ENCODE results near the gene PDE6B.

The PDE6B gene

DNA sequence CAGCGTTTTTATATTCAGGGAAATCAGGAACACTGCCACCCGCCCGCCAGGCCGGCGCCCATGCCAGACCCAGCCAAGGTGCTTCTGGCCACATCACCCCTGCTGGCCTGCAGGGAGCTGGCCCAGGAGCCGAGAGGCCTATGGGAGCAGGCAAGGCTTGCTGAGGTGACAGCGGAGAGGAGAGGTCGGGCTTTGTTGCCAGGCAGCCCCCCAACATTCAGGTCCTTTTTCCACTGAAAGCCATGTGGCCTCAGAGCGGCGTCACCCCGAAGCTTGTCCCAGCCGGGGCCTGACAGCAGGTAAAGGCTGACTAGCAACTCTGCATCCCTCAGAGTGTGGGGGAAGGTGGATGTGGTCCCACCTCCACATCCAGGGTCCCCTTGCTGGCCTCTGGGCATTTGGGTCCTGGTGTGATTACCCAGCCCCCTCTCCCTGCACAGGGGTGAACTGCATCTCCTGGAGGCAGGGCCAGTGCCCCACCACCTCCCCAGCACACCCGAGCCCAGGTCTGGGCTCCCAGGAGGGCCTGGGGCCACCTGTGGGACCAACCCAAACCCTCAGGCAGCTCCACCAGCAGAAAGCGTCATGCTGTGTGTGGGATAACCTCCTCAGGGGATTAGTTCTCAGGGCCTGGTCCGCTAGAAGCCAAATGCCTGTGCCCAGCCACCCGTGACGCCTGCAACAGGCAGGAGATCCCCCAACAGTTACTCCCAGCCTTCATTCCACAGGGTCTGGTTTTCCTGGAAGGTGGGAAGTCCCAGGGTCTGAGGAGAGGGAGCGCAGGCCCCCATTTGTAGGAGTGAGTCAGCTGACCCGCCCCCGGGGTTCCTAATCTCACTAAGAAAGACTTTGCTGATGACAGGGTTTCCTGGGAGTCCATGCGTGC lies at the start of gene PDE6B:
PDE6B (plus strand) TSS at position 869 of the 886 bp plus-strand sequence. CDS start 54 bp downstream, outside the sequence.
- H3K4me2 ChIP-seq, result peak within 1 kb of the TSS; percentile 65
- H3K9ac ChIP-seq, result no peak within 1 kb of the TSS
- peaks cover 51% of the 10 kb centered on the region for H3K4me1 ChIP-seq
- no peak within 1 kb of the TSS for H3K4me3 ChIP-seq
- no peaks in the 10 kb centered on the region for H3K27me3 ChIP-seq
- no peak for TF ChIP-seq Cebpa-rat (IDR thresholded peaks at IDR 0.05)
- H3K9me3 ChIP-seq, result no peaks in the 10 kb centered on the region
- no peaks in the 10 kb centered on the region for H3K36me3 ChIP-seq
- H3K27ac ChIP-seq, result peak within 1 kb of the TSS; percentile 35; the same call in 1 of the 2 replicates
- no peaks in the 10 kb centered on the region for H4K20me1 ChIP-seq

- H3K9me3 ChIP-seq, result peaks cover 65% of the 10 kb centered on the region
- H3K27ac ChIP-seq, result no peak within 1 kb of the TSS
- no peak within 1 kb of the TSS for H3K4me3 ChIP-seq
Observed at GRCh38 chr4:576245-576821, 49.0 kb upstream of the PDE6B start, which contains the start of gene TMEM271. TSS of gene TMEM271 (minus strand) at chr4:576295. CDS start at chr4:576062, 233 bp downstream.

DNA sequence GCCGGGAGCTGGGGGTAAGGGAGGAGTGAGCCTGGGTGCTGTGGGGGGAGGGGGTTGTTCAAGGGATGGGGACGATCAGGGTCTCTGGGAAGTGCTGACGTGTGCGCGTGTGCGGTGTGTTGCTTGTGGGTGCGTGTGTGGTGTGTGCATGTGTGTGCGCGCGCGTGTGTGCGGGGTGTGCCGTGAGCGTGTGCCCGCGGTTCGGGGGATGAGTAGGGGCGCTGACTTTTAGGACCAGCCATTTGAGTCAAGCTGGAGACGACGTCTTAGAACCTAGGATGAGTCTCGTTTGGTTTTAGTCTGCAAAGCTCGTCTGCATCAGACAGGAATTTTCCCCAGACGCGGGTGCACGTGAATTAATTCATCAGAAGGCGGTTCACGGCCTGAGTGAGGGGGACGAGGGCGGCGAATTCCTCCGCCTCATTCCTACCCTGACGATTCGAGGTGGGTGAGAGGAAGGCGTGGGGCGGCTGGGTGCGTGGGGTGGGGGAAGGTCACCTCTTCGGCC lies 48.3 kb upstream of the PDE6B start:
- TF ChIP-seq Cebpa-rat (IDR thresholded peaks at IDR 0.05), result no peak
- Histone ChIP-seq H3K4me1 (no peaks in the 10 kb centered on the region), H3K36me3 (no peaks in the 10 kb centered on the region), H3K4me2 (no peak overlapping the region), H3K9ac (no peak overlapping the region), H3K27me3 (no peaks in the 10 kb centered on the region), H3K4me3 (no peak overlapping the region), H3K9me3 (peaks cover 64% of the 10 kb centered on the region), H4K20me1 (no peaks in the 10 kb centered on the region), H3K27ac (no peak overlapping the region)

More at GRCh38 chr4:576245-576821, 49.0 kb upstream of the PDE6B start, which contains the start of gene TMEM271:
- Histone ChIP-seq H3K4me2 (no peak within 1 kb of the TSS), H3K4me1 (no peaks in the 10 kb centered on the region), H3K36me3 (no peaks in the 10 kb centered on the region), H3K27me3 (no peaks in the 10 kb centered on the region), H4K20me1 (no peaks in the 10 kb centered on the region), H3K9ac (no peak within 1 kb of the TSS)
- TF ChIP-seq Cebpa-rat (IDR thresholded peaks at IDR 0.05), result no peak

DNA sequence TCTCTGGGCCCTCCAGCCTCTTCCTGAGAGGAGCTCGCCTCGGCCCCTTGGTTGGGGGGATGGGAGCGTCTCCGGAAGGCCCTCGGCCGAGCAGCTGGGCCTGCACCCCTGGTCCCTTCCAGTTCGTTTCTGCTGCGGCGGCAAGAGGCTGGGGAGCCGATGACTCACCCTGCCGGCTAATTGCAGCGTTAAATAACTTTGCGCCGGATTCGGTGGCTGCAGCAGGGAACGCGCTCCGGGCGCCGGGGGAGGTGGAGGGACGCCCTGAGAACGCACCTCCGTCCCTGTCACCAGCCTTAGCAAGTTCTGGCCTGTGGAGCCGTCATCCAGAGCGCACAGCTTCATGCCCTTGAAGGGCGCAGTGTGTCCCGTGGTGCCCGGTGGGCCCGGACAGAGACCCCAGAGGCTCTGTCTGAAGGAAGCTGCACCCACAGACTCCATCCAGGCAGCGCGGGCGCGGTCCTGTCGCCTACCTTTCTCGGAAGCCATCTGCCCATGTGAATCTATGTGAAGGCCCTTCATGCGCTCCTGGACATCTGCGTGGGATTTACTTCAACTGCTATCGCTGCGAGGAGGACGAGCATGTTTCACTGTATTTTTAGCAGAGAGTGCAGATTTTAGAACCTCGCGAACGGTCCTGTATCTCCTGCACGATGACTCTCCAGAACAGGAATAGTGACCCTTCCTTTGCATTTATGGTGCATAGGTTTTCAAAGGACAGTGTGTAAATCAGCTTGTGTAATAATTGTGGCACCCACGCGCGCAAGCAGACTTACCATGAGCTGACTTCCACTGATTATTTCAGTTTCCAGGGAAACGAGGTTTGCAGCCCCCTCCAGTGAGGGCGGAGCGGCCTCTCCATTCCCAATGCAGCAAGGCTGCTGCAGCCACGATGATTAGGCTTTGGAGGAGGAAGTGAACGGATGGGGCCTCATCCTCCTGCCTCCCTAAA lies 47.6 kb upstream of the PDE6B start:
- no peak for TF ChIP-seq Cebpa-rat (IDR thresholded peaks at IDR 0.05)
- Histone ChIP-seq H4K20me1 (no peaks in the 10 kb centered on the region), H3K27ac (no peak overlapping the region), H3K36me3 (no peaks in the 10 kb centered on the region), H3K27me3 (no peaks in the 10 kb centered on the region), H3K4me1 (no peaks in the 10 kb centered on the region), H3K4me3 (no peak overlapping the region), H3K4me2 (no peak overlapping the region), H3K9me3 (peaks cover 60% of the 10 kb centered on the region), H3K9ac (no peak overlapping the region)

DNA sequence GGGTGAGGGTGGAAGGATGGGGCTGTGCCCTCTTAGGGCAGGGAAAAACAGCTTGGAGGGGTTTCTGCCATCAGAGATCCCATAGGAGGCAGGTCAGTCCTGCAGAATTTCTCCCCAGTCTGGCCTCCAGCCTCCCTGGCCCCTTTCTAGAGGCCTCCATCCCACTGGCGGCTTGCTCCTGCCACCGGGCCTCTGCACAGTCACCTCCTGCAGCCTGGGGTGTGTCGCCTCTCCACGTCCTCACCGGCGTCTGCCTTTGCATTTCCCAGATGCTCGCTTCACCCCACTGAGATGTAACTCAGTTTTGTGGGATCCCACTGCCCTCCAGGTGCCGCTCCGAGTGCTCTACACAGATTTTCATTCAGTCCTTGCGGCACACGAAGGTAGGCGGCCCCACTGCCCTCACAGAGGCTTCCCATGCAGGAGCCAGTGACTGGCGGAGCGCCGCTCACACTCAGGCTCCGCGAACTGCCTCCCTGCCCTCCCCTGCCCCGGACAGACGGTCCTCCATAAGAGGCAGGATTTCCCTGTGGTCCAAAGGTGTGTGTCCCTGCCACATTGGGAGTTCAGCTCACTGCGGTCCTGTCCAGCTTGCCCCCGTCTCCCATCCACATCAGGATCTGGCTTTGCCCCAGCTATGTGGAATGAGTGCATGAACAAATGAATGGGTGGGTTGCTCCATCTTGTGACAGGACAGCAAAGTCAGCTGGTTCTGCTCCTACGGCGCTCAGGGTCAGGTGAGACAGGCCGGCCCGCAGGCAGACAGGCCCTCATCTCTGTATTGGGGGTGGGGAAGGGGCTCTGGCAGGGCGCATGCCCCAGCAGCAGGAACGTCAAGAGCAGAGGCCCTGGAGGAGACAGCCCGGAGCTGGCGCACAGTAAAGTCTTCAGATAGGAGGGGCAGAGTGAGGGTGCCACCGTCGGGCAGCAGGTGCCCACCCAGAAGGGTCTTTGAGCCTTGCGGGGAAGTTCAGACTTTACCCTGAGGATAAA lies 46.6 kb upstream of the PDE6B start:
- no peaks in the 10 kb centered on the region for H3K36me3 ChIP-seq
- no peaks in the 10 kb centered on the region for H3K4me1 ChIP-seq
- no peak overlapping the region for H3K27ac ChIP-seq
- no peak overlapping the region for H3K4me3 ChIP-seq
- H3K4me2 ChIP-seq, result no peak overlapping the region; the same call in 1 of the 2 replicates
- no peaks in the 10 kb centered on the region for H3K27me3 ChIP-seq
- H4K20me1 ChIP-seq, result no peaks in the 10 kb centered on the region
- peaks cover 58% of the 10 kb centered on the region for H3K9me3 ChIP-seq
- TF ChIP-seq Cebpa-rat (IDR thresholded peaks at IDR 0.05), result no peak
- H3K9ac ChIP-seq, result no peak overlapping the region

GRCh38 chr4:579543-580175 lies 45.7 kb upstream of the PDE6B start:
- Histone ChIP-seq H3K4me3 (no peak overlapping the region), H4K20me1 (no peaks in the 10 kb centered on the region), H3K27ac (no peak overlapping the region), H3K4me1 (no peaks in the 10 kb centered on the region), H3K9me3 (peaks cover 59% of the 10 kb centered on the region), H3K9ac (no peak overlapping the region), H3K27me3 (no peaks in the 10 kb centered on the region), H3K36me3 (no peaks in the 10 kb centered on the region), H3K4me2 (no peak overlapping the region; the same call in 1 of the 2 replicates)
- TF ChIP-seq Cebpa-rat (IDR thresholded peaks at IDR 0.05), result no peak

DNA sequence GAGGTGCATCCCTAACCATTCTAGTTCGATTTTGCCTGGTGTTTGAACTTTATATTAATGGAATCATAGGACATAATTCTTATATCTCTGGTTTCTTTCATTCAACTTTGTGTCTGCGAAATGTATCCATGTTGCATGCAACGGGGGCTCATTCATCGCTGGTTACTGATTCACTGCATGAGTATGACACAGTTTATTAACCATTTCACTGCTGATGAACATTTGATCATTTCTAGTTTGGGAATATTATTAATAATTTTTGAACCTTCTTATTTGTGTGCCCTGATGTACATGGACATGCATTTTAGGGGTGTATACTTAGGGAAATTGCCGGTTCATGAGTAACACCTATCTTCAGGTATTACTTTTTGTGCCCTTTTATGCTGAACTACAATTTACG lies 44.2 kb upstream of the PDE6B start:
- TF ChIP-seq Cebpa-rat (IDR thresholded peaks at IDR 0.05), result no peak
- H3K4me3 ChIP-seq, result no peak overlapping the region
- no peak overlapping the region for H3K9ac ChIP-seq
- H4K20me1 ChIP-seq, result no peaks in the 10 kb centered on the region
- H3K27me3 ChIP-seq, result no peaks in the 10 kb centered on the region
- H3K27ac ChIP-seq, result no peak overlapping the region
- no peaks in the 10 kb centered on the region for H3K4me1 ChIP-seq
- H3K4me2 ChIP-seq, result no peak overlapping the region
- H3K36me3 ChIP-seq, result no peaks in the 10 kb centered on the region
- H3K9me3 ChIP-seq, result peaks cover 51% of the 10 kb centered on the region

- Histone ChIP-seq H3K4me3 (no peak overlapping the region), H3K36me3 (no peaks in the 10 kb centered on the region), H4K20me1 (no peaks in the 10 kb centered on the region), H3K4me1 (no peaks in the 10 kb centered on the region), H3K27ac (no peak overlapping the region), H3K9ac (no peak overlapping the region), H3K4me2 (no peak overlapping the region), H3K27me3 (no peaks in the 10 kb centered on the region), H3K9me3 (peaks cover 51% of the 10 kb centered on the region)
- no peak for TF ChIP-seq Cebpa-rat (IDR thresholded peaks at IDR 0.05)
Observed at GRCh38 chr4:581753-582361, 43.5 kb upstream of the PDE6B start.
